Measurements from ENCODE around the gene OXGR1. TPM values are rescaled to one million over a fixed set of nuclear protein-coding genes. Genes with fewer than 3 reads are reported as not detected.

Gene OXGR1
- total and polyA plus RNA-seq, 2 donors (not counting 3 experiments of a cell fraction or from before 2014, with no cell fraction given): not detected

DNA sequence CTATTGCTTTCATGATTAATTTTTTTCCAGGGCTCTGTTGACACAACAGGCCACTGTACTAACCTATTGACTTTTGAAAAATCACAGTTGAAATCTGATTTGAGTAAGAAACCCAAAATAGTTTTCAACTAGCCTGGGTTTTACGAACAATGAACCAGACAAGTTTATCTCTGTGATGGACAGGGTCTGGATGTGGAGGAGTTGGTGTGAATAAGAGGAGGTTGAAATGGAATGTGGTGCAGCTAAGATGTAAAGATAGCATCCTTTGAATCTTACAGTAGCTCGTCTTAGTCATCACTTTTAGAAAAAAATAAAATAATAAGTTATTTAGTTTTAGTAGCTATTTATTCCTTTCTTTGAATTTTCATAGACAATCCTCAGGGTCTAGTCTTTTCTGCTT lies 8.3 kb upstream of the OXGR1 start:
- H3K27ac ChIP-seq (ENCODE audit: insufficient read depth, low read depth, low read length): no peak overlapping the region
- no peak overlapping the region for H2AFZ ChIP-seq (ENCODE audit: low read depth, low read length)
- ChIA-PET POLR2A (no interaction called here), CTCF (interaction anchor here (1.8 to 3.8 kb wide), 2 partner anchors 15 to 19 kb away, joined by 4 to 24 read pairs; no protein-coding TSS in a partner anchor)
- intact Hi-C loops (cut with micrococcal nuclease): no loop called here
- no peaks in the 10 kb centered on the region for H3K9me3 ChIP-seq (replicated peaks; ENCODE audit: control insufficient read depth, insufficient read depth, low read length)
- dilution Hi-C loops (cut with MboI; ENCODE audit: extremely low pct_ligation_motif_present, low sequenced_read_pairs): no loop called here
- no TSS peak for BruUV-seq (replicated peaks)
- no peaks in the 10 kb centered on the region for H3K79me2 ChIP-seq (ENCODE audit: control insufficient read depth, insufficient read depth, low read length)
- no peak overlapping the region for H3K4me2 ChIP-seq (ENCODE audit: insufficient read depth, low read length)
- FAIRE-seq (no peak), DNase-seq (ENCODE audit: low read depth, low spot score) (no peak)
- H3K4me1 ChIP-seq (ENCODE audit: control insufficient read depth, extremely low read depth, insufficient read depth, low read length): no peaks in the 10 kb centered on the region
- H3K9ac ChIP-seq (replicated peaks; ENCODE audit: extremely low read depth, insufficient read depth, low read length): no peak overlapping the region
- TF ChIP-seq EZH2 (IDR thresholded peaks at IDR 0.05; ENCODE audit: borderline replicate concordance, low read depth, low read length, severe bottlenecking) (no peak), POLR2A (IDR thresholded peaks at IDR 0.05; ENCODE audit: low read depth, low read length) (no peak), MYC (IDR thresholded peaks at IDR 0.05; ENCODE audit: low read depth, low read length) (no peak), FOS (IDR thresholded peaks at IDR 0.05; ENCODE audit: borderline replicate concordance, insufficient read depth, low read length) (no peak), JUN (IDR thresholded peaks at IDR 0.05; ENCODE audit: borderline replicate concordance, insufficient read depth, insufficient read length, low read depth) (no peak), POLR2AphosphoS5 (IDR thresholded peaks at IDR 0.05; ENCODE audit: insufficient read depth, low read depth, low read length) (no peak), GATA2 (IDR thresholded peaks at IDR 0.05; ENCODE audit: insufficient read depth, insufficient read length, low read depth, low read length) (no peak)
- TF ChIP-seq, protein P1, sequence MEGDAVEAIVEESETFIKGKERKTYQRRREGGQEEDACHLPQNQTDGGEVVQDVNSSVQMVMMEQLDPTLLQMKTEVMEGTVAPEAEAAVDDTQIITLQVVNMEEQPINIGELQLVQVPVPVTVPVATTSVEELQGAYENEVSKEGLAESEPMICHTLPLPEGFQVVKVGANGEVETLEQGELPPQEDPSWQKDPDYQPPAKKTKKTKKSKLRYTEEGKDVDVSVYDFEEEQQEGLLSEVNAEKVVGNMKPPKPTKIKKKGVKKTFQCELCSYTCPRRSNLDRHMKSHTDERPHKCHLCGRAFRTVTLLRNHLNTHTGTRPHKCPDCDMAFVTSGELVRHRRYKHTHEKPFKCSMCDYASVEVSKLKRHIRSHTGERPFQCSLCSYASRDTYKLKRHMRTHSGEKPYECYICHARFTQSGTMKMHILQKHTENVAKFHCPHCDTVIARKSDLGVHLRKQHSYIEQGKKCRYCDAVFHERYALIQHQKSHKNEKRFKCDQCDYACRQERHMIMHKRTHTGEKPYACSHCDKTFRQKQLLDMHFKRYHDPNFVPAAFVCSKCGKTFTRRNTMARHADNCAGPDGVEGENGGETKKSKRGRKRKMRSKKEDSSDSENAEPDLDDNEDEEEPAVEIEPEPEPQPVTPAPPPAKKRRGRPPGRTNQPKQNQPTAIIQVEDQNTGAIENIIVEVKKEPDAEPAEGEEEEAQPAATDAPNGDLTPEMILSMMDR (IDR thresholded peaks at IDR 0.05; ENCODE audit: extremely low read depth in 1 of 2, insufficient read depth in 1 of 2, low read depth in 1 of 2, low read length in 2 of 2): no peak
- TF ChIP-seq, protein P2, sequence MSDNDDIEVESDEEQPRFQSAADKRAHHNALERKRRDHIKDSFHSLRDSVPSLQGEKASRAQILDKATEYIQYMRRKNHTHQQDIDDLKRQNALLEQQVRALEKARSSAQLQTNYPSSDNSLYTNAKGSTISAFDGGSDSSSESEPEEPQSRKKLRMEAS (IDR thresholded peaks at IDR 0.05; ENCODE audit: insufficient read depth, insufficient read length): no peak
- no peaks in the 10 kb centered on the region for H3K36me3 ChIP-seq (ENCODE audit: control insufficient read depth in 2 of 2, extremely low read depth in 1 of 2, insufficient read depth in 2 of 2, low read length in 2 of 2)
- H3K4me3 ChIP-seq (replicated peaks in 1 of 3; ENCODE audit: insufficient read depth in 1 of 3, low read depth in 1 of 3, low read length in 3 of 3): no peak overlapping the region
- H4K20me1 ChIP-seq (replicated peaks; ENCODE audit: control insufficient read depth, extremely low read depth, insufficient read depth, low read length): no peaks in the 10 kb centered on the region
- peaks cover 19 to 49% of the 10 kb centered on the region in 2 experiments for H3K27me3 ChIP-seq (ENCODE audit: control insufficient read depth in 2 of 2, insufficient read depth in 2 of 2, low read length in 2 of 2)
- H3K9me1 ChIP-seq (replicated peaks; ENCODE audit: control insufficient read depth, extremely low read depth, insufficient read depth, low read length): no peaks in the 10 kb centered on the region
